H9 (cell line): ENCODE data around the gene KCNA3. TPM values are rescaled to one million over a fixed set of nuclear protein-coding genes. Genes with fewer than 3 reads are reported as not detected.

ENCODE experiments used
- DNase-seq: peaks from one replicate; pipeline ENCODE4 v3.0.0-alpha.2; 2017
- H2AFZ ChIP-seq: one replicate; pipeline ENCODE4 v1.6.1; 2013; ENCODE audit warnings: mild to moderate bottlenecking, low read length, control low read depth, moderate library complexity
- H2AK5ac ChIP-seq: 2 replicates; pipeline ENCODE4 v1.6.1; 2013; ENCODE audit warnings: low read length, control low read depth, mixed read lengths; ENCODE audit not compliant: insufficient read length
- H2BK120ac ChIP-seq: one replicate; pipeline ENCODE4 v1.6.1; 2013; ENCODE audit warnings: low read depth, mild to moderate bottlenecking, low read length, control low read depth, inconsistent platforms; ENCODE audit not compliant: poor library complexity, severe bottlenecking
- H2BK12ac ChIP-seq: 2 replicates; pipeline ENCODE4 v1.6.1; 2013; ENCODE audit warnings: low read length, control low read depth, mixed read lengths, low read depth; ENCODE audit not compliant: insufficient read length
- H2BK15ac ChIP-seq: 2 replicates; pipeline ENCODE4 v1.6.1; 2013; ENCODE audit warnings: low read depth, low read length, control low read depth
- H2BK20ac ChIP-seq: one replicate; pipeline ENCODE4 v1.6.1; 2013; ENCODE audit warnings: low read depth, mild to moderate bottlenecking, low read length, control low read depth, inconsistent platforms; ENCODE audit not compliant: poor library complexity, severe bottlenecking
- H2BK5ac ChIP-seq: 2 replicates; pipeline ENCODE4 v1.6.1; 2013; ENCODE audit warnings: low read length, control low read depth, mixed read lengths; ENCODE audit not compliant: insufficient read length
- H3K14ac ChIP-seq: 2 replicates; pipeline ENCODE4 v1.6.1; 2013; ENCODE audit warnings: low read length, control low read depth; ENCODE audit not compliant: insufficient read depth
- H3K18ac ChIP-seq: 2 replicates; pipeline ENCODE4 v1.6.1; 2013; ENCODE audit warnings: low read depth, mild to moderate bottlenecking, mixed read lengths, low read length, control low read depth; ENCODE audit not compliant: insufficient read length
- H3K23ac ChIP-seq: 2 replicates; pipeline ENCODE4 v1.6.1; 2013; ENCODE audit warnings: low read length, control low read depth, mixed read lengths, low read depth; ENCODE audit not compliant: insufficient read length
- H3K23me2 ChIP-seq: 2 replicates; pipeline ENCODE4 v1.6.1; 2013; ENCODE audit warnings: low read depth, mild to moderate bottlenecking, mixed read lengths, low read length, control low read depth; ENCODE audit not compliant: insufficient read length, poor library complexity, severe bottlenecking
- H3K27ac ChIP-seq: 2 replicates; pipeline ENCODE4 v1.5.1; 2013; ENCODE audit warnings: low read length, control low read depth, mixed read lengths, low read depth; ENCODE audit not compliant: insufficient read length
- H3K27me3 ChIP-seq: 2 replicates; pipeline ENCODE4 v1.6.1; 2013; ENCODE audit warnings: low read length, control low read depth, inconsistent platforms; ENCODE audit not compliant: insufficient read depth
- H3K4ac ChIP-seq: 2 replicates; pipeline ENCODE4 v1.6.1; 2013; ENCODE audit warnings: low read depth, mild to moderate bottlenecking, control low read depth, inconsistent platforms, low read length, moderate library complexity
- H3K4me1 ChIP-seq: 2 replicates; pipeline ENCODE4 v1.6.1; 2013; ENCODE audit warnings: low read length, control low read depth, inconsistent platforms; ENCODE audit not compliant: insufficient read depth
- H3K4me2 ChIP-seq: 2 replicates; pipeline ENCODE4 v1.6.1; 2013; ENCODE audit warnings: low read length, control low read depth, mixed read lengths; ENCODE audit not compliant: insufficient read length, insufficient read depth
- H3K56ac ChIP-seq: 2 replicates; pipeline ENCODE4 v1.6.1; 2013; ENCODE audit warnings: low read depth, mild to moderate bottlenecking, mixed read lengths, low read length, control low read depth; ENCODE audit not compliant: insufficient read length
- H3K79me1 ChIP-seq: 2 replicates; pipeline ENCODE4 v1.6.1; 2013; ENCODE audit warnings: low read depth, mild to moderate bottlenecking, moderate library complexity, low read length, control low read depth, inconsistent platforms; ENCODE audit not compliant: insufficient read depth, poor library complexity, severe bottlenecking
- H3K79me2 ChIP-seq: 2 replicates; pipeline ENCODE4 v1.6.1; 2013; ENCODE audit warnings: low read length, control low read depth, inconsistent platforms; ENCODE audit not compliant: insufficient read depth
- H3K9ac ChIP-seq: 2 replicates; pipeline ENCODE4 v1.6.1; 2013; ENCODE audit warnings: low read length, control low read depth, mixed read lengths; ENCODE audit not compliant: insufficient read length; ENCODE audit errors: extremely low read depth
- H3K9me3 ChIP-seq: one replicate; pipeline ENCODE4 v1.6.1; 2013; ENCODE audit warnings: low read depth, low read length, inconsistent platforms; ENCODE audit not compliant: control insufficient read depth
- H3T11ph ChIP-seq: one replicate; pipeline ENCODE4 v1.6.1; 2013; ENCODE audit warnings: mild to moderate bottlenecking, low read length, control low read depth, inconsistent platforms
- H4K20me1 ChIP-seq: one replicate; pipeline ENCODE4 v1.6.1; 2013; ENCODE audit not compliant: control insufficient read depth, insufficient read length, insufficient read depth
- H4K5ac ChIP-seq: 2 replicates; pipeline ENCODE4 v1.6.1; 2013; ENCODE audit warnings: low read depth, mild to moderate bottlenecking, mixed read lengths, low read length, control low read depth; ENCODE audit not compliant: insufficient read length
- H4K8ac ChIP-seq: replicated peaks from 2 replicates; pipeline ENCODE4 v1.6.1; 2013; ENCODE audit warnings: low read length, control low read depth, mixed read lengths, low read depth; ENCODE audit not compliant: insufficient read length
- H4K91ac ChIP-seq: 2 replicates; pipeline ENCODE4 v1.6.1; 2013; ENCODE audit warnings: low read depth, mild to moderate bottlenecking, moderate library complexity, mixed read lengths, low read length, control low read depth; ENCODE audit not compliant: insufficient read length
- H3K27ac Mint-ChIP-seq, 3 experiments: 2 replicates in 2 of 3; 3 replicates in 1 of 3; pipeline ENCODE4 v1.8.0; 2020 to 2021; ENCODE audit warnings: mixed read lengths in 3 of 3, mild to moderate bottlenecking in 1 of 3, moderate library complexity in 1 of 3
- H3K27me3 Mint-ChIP-seq: 2 replicates; pipeline ENCODE4 v1.8.0; 2021; ENCODE audit warnings: low read depth, mild to moderate bottlenecking, moderate library complexity, mixed read lengths
- H3K36me3 Mint-ChIP-seq, 3 experiments: 2 replicates in 2 of 3; 3 replicates in 1 of 3; pipeline ENCODE4 v1.8.0; 2020 to 2021; ENCODE audit warnings: low read depth in 3 of 3, mixed read lengths in 3 of 3; ENCODE audit not compliant: insufficient read depth in 1 of 3
- H3K4me1 Mint-ChIP-seq, 2 experiments: 2 replicates each; pipeline ENCODE4 v1.8.0; 2020; ENCODE audit warnings: mixed read lengths in 2 of 2
- H3K4me3 Mint-ChIP-seq, 2 experiments: 2 replicates in 1 of 2; 3 replicates in 1 of 2; pipeline ENCODE4 v1.8.0; 2020 to 2021; ENCODE audit warnings: mild to moderate bottlenecking in 2 of 2, mixed read lengths in 2 of 2, moderate library complexity in 1 of 2
- H3K9me3 Mint-ChIP-seq, 2 experiments: 2 replicates in 1 of 2; 3 replicates in 1 of 2; pipeline ENCODE4 v1.8.0; 2020; ENCODE audit warnings: mild to moderate bottlenecking in 2 of 2, mixed read lengths in 2 of 2, moderate library complexity in 1 of 2
- CTCF ChIP-seq: fragments of 200-600 bp; sonication (generic); conservative IDR thresholded peaks from 3 replicates; pipeline ENCODE4 v1.8.0; 2021; ENCODE audit warnings: antibody characterized with exemption, mild to moderate bottlenecking
- WGBS: extraction: QIAGEN DNeasy Blood & Tissue Kit; methylation state at CpG from one replicate; pipeline ENCODE4 v1.1.7; 2013; ENCODE audit warnings: missing lambda C conversion rate, low lambda C conversion rate, mixed read lengths; ENCODE audit not compliant: insufficient read length; ENCODE audit errors: extremely low coverage; 5-methylcytosine and 5-hydroxymethylcytosine counted together
- total RNA-seq: library from RNA; stranded (reverse); gene quantifications from 2 replicates; pipeline ENCODE4 v1.2.1, GENCODE V29; 2021

The KCNA3 gene
- total RNA-seq, 1 experiment from 2014 or later: 0.92 TPM

GRCh38 chr1:110643879-110644472 is 30.8 kb downstream of the KCNA3 start:
- Mint-ChIP-seq H3K4me1 (no peaks in the 10 kb centered on the region), H3K9me3 (no peaks in the 10 kb centered on the region), H3K27ac (no peak overlapping the region), H3K36me3 (no peaks in the 10 kb centered on the region), H3K27me3 (peaks cover 13% of the 10 kb centered on the region), H3K4me3 (no peak overlapping the region)
- Histone ChIP-seq H4K91ac (no peak overlapping the region), H3K56ac (no peak overlapping the region), H3K9ac (no peak overlapping the region), H3K27me3 (no peaks in the 10 kb centered on the region), H3K14ac (no peak overlapping the region), H3K79me1 (no peaks in the 10 kb centered on the region), H3K4me1 (no peaks in the 10 kb centered on the region), H2BK5ac (no peak overlapping the region), H2BK120ac (no peak overlapping the region), H2BK15ac (no peak overlapping the region), H3K79me2 (no peaks in the 10 kb centered on the region), H3K23me2 (no peaks in the 10 kb centered on the region), H3K4me2 (no peak overlapping the region), H3K27ac (no peak overlapping the region), H2AK5ac (no peak overlapping the region), H3T11ph (no peak overlapping the region), H3K18ac (no peak overlapping the region), H2AFZ (no peak overlapping the region), H4K8ac (no peak overlapping the region), H4K20me1 (no peaks in the 10 kb centered on the region), H4K5ac (no peak overlapping the region), H3K9me3 (no peaks in the 10 kb centered on the region), H2BK20ac (no peak overlapping the region), H3K23ac (no peak overlapping the region), H2BK12ac (no peak overlapping the region), H3K4ac (no peak overlapping the region)
- no CpG with 5 or more reads among the region's 4 CpGs for WGBS
- no peak for DNase-seq
- TF ChIP-seq CTCF: no peak
